SK-N-SH treated with all-trans-retinoic acid at 6 μM for 48 hours (cell line): ENCODE measurements around the gene AKR1C2.
"Not testable (repeated sequence)": the region's sequence is repeated elsewhere in the genome, so short reads cannot be mapped to it uniquely, and the experiment has no call there.

Experiments used
- ARNTL ChIP-seq: fragments of 450-650 bp; formaldehyde crosslinking; IDR thresholded peaks from 2 replicates; pipeline ENCODE4 v1.5.0; 2020; ENCODE audit warnings: low read depth, mild to moderate bottlenecking, moderate library complexity, borderline replicate concordance
- CSRNP3 ChIP-seq: fragments of 250-450 bp; sonication (Bioruptor Pico); IDR thresholded peaks from 2 replicates; pipeline ENCODE4 v1.5.1; 2021; ENCODE audit warnings: mild to moderate bottlenecking, moderate library complexity
- PATZ1 ChIP-seq: fragments of 250-450 bp; sonication (Bioruptor Pico); IDR thresholded peaks from 2 replicates; pipeline ENCODE4 v1.8.0; 2020; ENCODE audit warnings: mild to moderate bottlenecking, moderate library complexity, borderline replicate concordance
- SNAI2 ChIP-seq: fragments of 250-450 bp; sonication (Bioruptor Pico); IDR thresholded peaks from 2 replicates; pipeline ENCODE4 v1.5.0; 2020; ENCODE audit warnings: mild to moderate bottlenecking, moderate library complexity
- TOX ChIP-seq: fragments of 250-450 bp; sonication (Bioruptor Pico); IDR thresholded peaks from 2 replicates; pipeline ENCODE4 v1.8.0; 2021; ENCODE audit warnings: mild to moderate bottlenecking, moderate library complexity, borderline replicate concordance
- ZFP3 ChIP-seq: fragments of 250-450 bp; sonication (Bioruptor Pico); IDR thresholded peaks from 2 replicates; pipeline ENCODE4 v1.5.0; 2020; ENCODE audit warnings: mild to moderate bottlenecking, moderate library complexity
- ZFP30 ChIP-seq: fragments of 450-650 bp; formaldehyde crosslinking; IDR thresholded peaks from 2 replicates; pipeline ENCODE4 v1.5.0; 2022; ENCODE audit warnings: mild to moderate bottlenecking, moderate library complexity
- ZNF70 ChIP-seq: fragments of 450-650 bp; formaldehyde crosslinking; IDR thresholded peaks from 2 replicates; pipeline ENCODE4 v1.5.0; 2020; ENCODE audit warnings: mild to moderate bottlenecking, moderate library complexity
- ZNF8 ChIP-seq: fragments of 450-650 bp; formaldehyde crosslinking; IDR thresholded peaks from 2 replicates; pipeline ENCODE4 v1.5.0; 2020; ENCODE audit warnings: mild to moderate bottlenecking, moderate library complexity
- TF ChIP-seq, protein P1 (sequence below): fragments of 250-450 bp; sonication (Bioruptor Pico); IDR thresholded peaks from 2 replicates; pipeline ENCODE4 v1.5.1; 2020; ENCODE audit warnings: low read depth, mild to moderate bottlenecking, moderate library complexity

GRCh38 chr10:4972369-4973142 is 31.1 kb downstream of the AKR1C2 start:
- TF ChIP-seq ZFP30 (CRISPR knock-in tag); TOX (CRISPR knock-in tag); PATZ1 (CRISPR knock-in tag); SNAI2 (CRISPR knock-in tag); ZNF8; ZFP3 (CRISPR knock-in tag); CSRNP3 (CRISPR knock-in tag); ZNF70; ARNTL (CRISPR knock-in tag): not testable (repeated sequence)
- TF ChIP-seq, protein P1, sequence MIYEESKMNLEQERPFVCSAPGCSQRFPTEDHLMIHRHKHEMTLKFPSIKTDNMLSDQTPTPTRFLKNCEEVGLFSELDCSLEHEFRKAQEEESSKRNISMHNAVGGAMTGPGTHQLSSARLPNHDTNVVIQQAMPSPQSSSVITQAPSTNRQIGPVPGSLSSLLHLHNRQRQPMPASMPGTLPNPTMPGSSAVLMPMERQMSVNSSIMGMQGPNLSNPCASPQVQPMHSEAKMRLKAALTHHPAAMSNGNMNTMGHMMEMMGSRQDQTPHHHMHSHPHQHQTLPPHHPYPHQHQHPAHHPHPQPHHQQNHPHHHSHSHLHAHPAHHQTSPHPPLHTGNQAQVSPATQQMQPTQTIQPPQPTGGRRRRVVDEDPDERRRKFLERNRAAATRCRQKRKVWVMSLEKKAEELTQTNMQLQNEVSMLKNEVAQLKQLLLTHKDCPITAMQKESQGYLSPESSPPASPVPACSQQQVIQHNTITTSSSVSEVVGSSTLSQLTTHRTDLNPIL = not testable (repeated sequence)
